CD8-positive, alpha-beta memory T cell (primary cell): ENCODE data around the gene SPSB1. TPM values are rescaled to one million over a fixed set of nuclear protein-coding genes. Genes with fewer than 3 reads are reported as not detected.
"Not testable (repeated sequence)": the region's sequence is repeated elsewhere in the genome, so short reads cannot be mapped to it uniquely, and the experiment has no call there.

Experiments used
- CTCF ChIA-PET: fragments of 350-600 bp; sonication (Branson Sonifier 250); formaldehyde crosslinking; loops from one replicate; lab custom pipeline; 2021; ENCODE audit warnings: antibody characterized with exemption; lab: Charles Lee
- POLR2A ChIA-PET: fragments of 350-600 bp; sonication (Branson Sonifier 250); formaldehyde crosslinking; loops from one replicate; lab custom pipeline; 2021; ENCODE audit warnings: antibody characterized with exemption; lab: Charles Lee
- DNase-seq, 5 donors: peaks; one replicate each; pipeline versions ENCODE4 v3.0.0 to v3.0.0-alpha.2; 2020 to 2022; ENCODE audit warnings: mixed read lengths in 1 of 5
- H3K27ac ChIP-seq: one replicate; pipeline ENCODE4 v1.7.0; 2013; ENCODE audit warnings: low read depth, mild to moderate bottlenecking, low read length, moderate library complexity
- H3K27me3 ChIP-seq: 2 replicates; pipeline ENCODE4 v1.7.0; 2013; ENCODE audit warnings: low read length, mild to moderate bottlenecking; ENCODE audit not compliant: insufficient read depth, poor library complexity, severe bottlenecking
- H3K36me3 ChIP-seq: 2 replicates; pipeline ENCODE4 v1.7.0; 2013; ENCODE audit warnings: mild to moderate bottlenecking, low read length, moderate library complexity; ENCODE audit not compliant: insufficient read depth
- H3K4me1 ChIP-seq: 2 replicates; pipeline ENCODE4 v1.7.0; 2013; ENCODE audit warnings: mild to moderate bottlenecking, low read length, moderate library complexity; ENCODE audit not compliant: insufficient read depth
- H3K4me3 ChIP-seq: 2 replicates; pipeline ENCODE4 v1.7.0; 2013; ENCODE audit warnings: mild to moderate bottlenecking, low read length
- H3K9me3 ChIP-seq: 2 replicates; pipeline ENCODE4 v1.7.0; 2013; ENCODE audit warnings: mild to moderate bottlenecking, low read length
- H3K27ac Mint-ChIP-seq, 8 donors: one replicate each; pipeline ENCODE4 v1.8.0; 2020 to 2021; ENCODE audit warnings: mixed read lengths in 8 of 8, mild to moderate bottlenecking in 6 of 8, inconsistent platforms in 3 of 8, moderate library complexity in 3 of 8
- H3K27me3 Mint-ChIP-seq, 2 donors: one replicate each; pipeline ENCODE4 v1.8.0; 2020 to 2021; ENCODE audit warnings: mixed read lengths in 2 of 2, mild to moderate bottlenecking in 1 of 2, moderate library complexity in 1 of 2
- H3K36me3 Mint-ChIP-seq, 3 donors: one replicate each; pipeline ENCODE4 v1.8.0; 2020 to 2021; ENCODE audit warnings: mixed read lengths in 3 of 3, inconsistent platforms in 1 of 3, mild to moderate bottlenecking in 1 of 3
- H3K4me1 Mint-ChIP-seq, 3 donors: one replicate each; pipeline ENCODE4 v1.8.0; 2020 to 2021; ENCODE audit warnings: mixed read lengths in 3 of 3, inconsistent platforms in 1 of 3, mild to moderate bottlenecking in 1 of 3
- H3K4me3 Mint-ChIP-seq, 7 donors: one replicate each; pipeline ENCODE4 v1.8.0; 2020 to 2021; ENCODE audit warnings: mixed read lengths in 7 of 7, mild to moderate bottlenecking in 6 of 7, moderate library complexity in 4 of 7, inconsistent platforms in 2 of 7
- H3K9me3 Mint-ChIP-seq, 5 donors: one replicate each; pipeline ENCODE4 v1.8.0; 2020 to 2022; ENCODE audit warnings: mixed read lengths in 5 of 5, mild to moderate bottlenecking in 3 of 5, moderate library complexity in 2 of 5, inconsistent platforms in 1 of 5
- polyA plus RNA-seq: library from polyadenylated mRNA; unstranded; fragments of 300-500 nt; fragmentation: Illumina TruSeq; gene quantifications from one replicate; pipeline ENCODE4 v1.2.3, GENCODE V29; 2021
- total RNA-seq, 2 experiments: library from RNA; stranded (reverse); gene quantifications; one replicate each; pipeline ENCODE4 v1.2.3, GENCODE V29; 2021

Gene SPSB1
- total and polyA plus RNA-seq, 3 experiments from 2014 or later: 0.92 to 2.8 (median 1.2) TPM

GRCh38 chr1:9299571-9300541 lies 7.2 kb downstream of the SPSB1 start:
- H3K27ac ChIP-seq, H3K4me3 Mint-ChIP-seq, H3K36me3 ChIP-seq, H3K27me3 ChIP-seq, H3K9me3 Mint-ChIP-seq, DNase-seq, H3K36me3 Mint-ChIP-seq, H3K27me3 Mint-ChIP-seq, H3K4me1 ChIP-seq, H3K9me3 ChIP-seq, POLR2A ChIA-PET, CTCF ChIA-PET, H3K4me3 ChIP-seq: not testable (repeated sequence)
- Mint-ChIP-seq H3K4me1 (peaks cover 5 to 34% (median 6%) of the 10 kb centered on the region in 3 donors), H3K27ac (peak overlapping the region in 1 of 8 donors; percentile 58)

GRCh38 chr1:9300573-9300972 lies 7.9 kb downstream of the SPSB1 start:
- Histone ChIP-seq H3K4me1 (no peaks in the 10 kb centered on the region), H3K27me3 (no peaks in the 10 kb centered on the region), H3K4me3 (no peak overlapping the region), H3K36me3 (no peaks in the 10 kb centered on the region), H3K9me3 (no peaks in the 10 kb centered on the region), H3K27ac (no peak overlapping the region)
- Mint-ChIP-seq H3K27me3 (no peaks in the 10 kb centered on the region), H3K4me1 (peaks cover 5 to 34% (median 6%) of the 10 kb centered on the region in 3 donors), H3K4me3 (no peak overlapping the region), H3K36me3 (peaks cover 0 to 3% (median 0%) of the 10 kb centered on the region in 3 donors), H3K9me3 (no peaks in the 10 kb centered on the region), H3K27ac (peak overlapping the region in 1 of 8 donors; percentile 58)
- no peak for DNase-seq
- ChIA-PET POLR2A (no interaction called here), CTCF (no interaction called here)

- H3K9me3 Mint-ChIP-seq: no peaks in the 10 kb centered on the region
- Histone ChIP-seq H3K4me1 (no peaks in the 10 kb centered on the region), H3K9me3 (no peaks in the 10 kb centered on the region), H3K27me3 (no peaks in the 10 kb centered on the region), H3K4me3 (no peak overlapping the region), H3K36me3 (no peaks in the 10 kb centered on the region), H3K27ac (no peak overlapping the region)
- peaks cover 0 to 16% (median 3%) of the 10 kb centered on the region in 3 donors for H3K4me1 Mint-ChIP-seq
- H3K4me3 Mint-ChIP-seq: no peak overlapping the region
- no peaks in the 10 kb centered on the region for H3K27me3 Mint-ChIP-seq
- CTCF ChIA-PET: no interaction called here
- H3K36me3 Mint-ChIP-seq: peaks cover 0 to 3% (median 0%) of the 10 kb centered on the region in 3 donors
- no peak overlapping the region for H3K27ac Mint-ChIP-seq
- no peak for DNase-seq
- POLR2A ChIA-PET: no interaction called here
Measured at GRCh38 chr1:9302745-9303524, 10.2 kb downstream of the SPSB1 start.

GRCh38 chr1:9303916-9304315 lies 11.2 kb downstream of the SPSB1 start:
- H3K9me3 ChIP-seq: no peaks in the 10 kb centered on the region
- no peak overlapping the region for H3K4me3 Mint-ChIP-seq
- CTCF ChIA-PET: no interaction called here
- no peak for DNase-seq
- POLR2A ChIA-PET: no interaction called here
- H3K36me3 Mint-ChIP-seq: peaks cover 0 to 3% (median 0%) of the 10 kb centered on the region in 3 donors
- no peaks in the 10 kb centered on the region for H3K36me3 ChIP-seq
- no peaks in the 10 kb centered on the region for H3K9me3 Mint-ChIP-seq
- H3K27me3 Mint-ChIP-seq: no peaks in the 10 kb centered on the region
- H3K4me1 ChIP-seq: no peaks in the 10 kb centered on the region
- no peaks in the 10 kb centered on the region for H3K27me3 ChIP-seq
- H3K27ac Mint-ChIP-seq: no peak overlapping the region
- H3K4me1 Mint-ChIP-seq: peaks cover 0 to 16% (median 3%) of the 10 kb centered on the region in 3 donors
- no peak overlapping the region for H3K27ac ChIP-seq
- no peak overlapping the region for H3K4me3 ChIP-seq

- Mint-ChIP-seq H3K9me3 (no peaks in the 10 kb centered on the region), H3K27me3 (no peaks in the 10 kb centered on the region), H3K4me3 (peak overlapping the region in 1 of 7 donors; percentile 27), H3K4me1 (peaks cover 0 to 14% (median 3%) of the 10 kb centered on the region in 3 donors), H3K36me3 (peaks cover 0 to 3% (median 0%) of the 10 kb centered on the region in 3 donors), H3K27ac (peak overlapping the region in 2 of 8 donors; percentile 19 to 54)
- no peak overlapping the region for H3K27ac ChIP-seq
- POLR2A ChIA-PET: no interaction called here
- no peaks in the 10 kb centered on the region for H3K36me3 ChIP-seq
- no peak for DNase-seq
- no peak overlapping the region for H3K4me3 ChIP-seq
- H3K4me1 ChIP-seq: no peaks in the 10 kb centered on the region
- H3K9me3 ChIP-seq: no peaks in the 10 kb centered on the region
- CTCF ChIA-PET: no interaction called here
- H3K27me3 ChIP-seq: no peaks in the 10 kb centered on the region
Measured at GRCh38 chr1:9305216-9305615, 12.5 kb downstream of the SPSB1 start.

GRCh38 chr1:9306006-9306405 lies 13.3 kb downstream of the SPSB1 start:
- Histone ChIP-seq H3K9me3 (no peaks in the 10 kb centered on the region), H3K4me1 (no peaks in the 10 kb centered on the region), H3K4me3 (no peak overlapping the region), H3K27ac (no peak overlapping the region), H3K27me3 (no peaks in the 10 kb centered on the region), H3K36me3 (no peaks in the 10 kb centered on the region)
- Mint-ChIP-seq H3K4me3 (no peak overlapping the region), H3K36me3 (no peaks in the 10 kb centered on the region), H3K27me3 (no peaks in the 10 kb centered on the region), H3K27ac (peak overlapping the region in 1 of 8 donors; percentile 75), H3K4me1 (peaks cover 0 to 7% (median 0%) of the 10 kb centered on the region in 3 donors), H3K9me3 (no peaks in the 10 kb centered on the region)
- ChIA-PET POLR2A (no interaction called here), CTCF (no interaction called here)
- DNase-seq: no peak

GRCh38 chr1:9307303-9307702 lies 14.6 kb downstream of the SPSB1 start:
- no peak overlapping the region for H3K27ac Mint-ChIP-seq
- H3K4me3 Mint-ChIP-seq: no peak overlapping the region
- ChIA-PET CTCF (interaction anchor here (2.0 kb wide), 1 partner anchor 183 kb away, joined by 5 read pairs; no protein-coding TSS in a partner anchor), POLR2A (no interaction called here)
- no peaks in the 10 kb centered on the region for H3K9me3 Mint-ChIP-seq
- no peak for DNase-seq
- no peak overlapping the region for H3K27ac ChIP-seq
- no peak overlapping the region for H3K4me3 ChIP-seq
- no peaks in the 10 kb centered on the region for H3K36me3 Mint-ChIP-seq
- no peaks in the 10 kb centered on the region for H3K27me3 ChIP-seq
- no peaks in the 10 kb centered on the region for H3K9me3 ChIP-seq
- no peaks in the 10 kb centered on the region for H3K27me3 Mint-ChIP-seq
- H3K4me1 ChIP-seq: no peaks in the 10 kb centered on the region
- H3K4me1 Mint-ChIP-seq: peaks cover 0 to 7% (median 0%) of the 10 kb centered on the region in 3 donors
- no peaks in the 10 kb centered on the region for H3K36me3 ChIP-seq
